HCT116 (cell line): ENCODE data around the gene ZNF229.
"Not testable (repeated sequence)": the region's sequence is repeated elsewhere in the genome, so short reads cannot be mapped to it uniquely, and the experiment has no call there.

Experiments
- CTCF ChIP-seq, 3 experiments: fragments of 200-600 bp in 1 of 3; sonication (generic) in 1 of 3; IDR thresholded peaks in 2 of 3; conservative IDR thresholded peaks in 1 of 3; 2 replicates each; pipeline ENCODE4 v1.5.1; 2012 to 2017; ENCODE audit warnings: low read depth in 2 of 3, low read length in 2 of 3, antibody characterized with exemption in 1 of 3, borderline replicate concordance in 1 of 3, control low read depth in 1 of 3, mild to moderate bottlenecking in 1 of 3, mixed read lengths in 1 of 3, mixed run types in 1 of 3, moderate library complexity in 1 of 3; ENCODE audit not compliant: insufficient read depth in 1 of 3
- EZH2phosphoT487 ChIP-seq: fragments of 200-600 bp; IDR thresholded peaks from 2 replicates; pipeline ENCODE4 v1.6.1; 2018; ENCODE audit warnings: antibody characterized with exemption, borderline replicate concordance

- not testable (repeated sequence) for TF ChIP-seq CTCF (IDR thresholded peaks at IDR 0.05 in 2 of 3, conservative IDR thresholded peaks at IDR 0.05 in 1 of 3; ENCODE audit: borderline replicate concordance in 1 of 3, insufficient read depth in 1 of 3, low read depth in 2 of 3, low read length in 2 of 3); EZH2phosphoT487
Measured at GRCh38 chr19:44389268-44389667, 59.0 kb downstream of the ZNF229 start.
